ENCODE data around the gene LCE1F. TPM values are rescaled to one million over a fixed set of nuclear protein-coding genes. Genes with fewer than 3 reads are reported as not detected.

The LCE1F gene
- total RNA-seq, 1 experiment from 2014 or later: not detected

GRCh38 chr1:152743371-152744145 is 31.4 kb upstream of the LCE1F start:
- Histone ChIP-seq H3K4me2 (ENCODE audit: low read length) (no peak overlapping the region), H3K9me2 (ENCODE audit: insufficient read depth) (no peaks in the 10 kb centered on the region), H3K4me1 (ENCODE audit: control insufficient read depth in 1 of 2, insufficient read depth in 2 of 2, low read length in 2 of 2) (no peaks in the 10 kb centered on the region), H3K27ac (ENCODE audit: low read depth, low read length) (no peak overlapping the region), H3K9me3 (ENCODE audit: control insufficient read depth in 1 of 2, insufficient read depth in 1 of 2, low read depth in 1 of 2, low read length in 2 of 2) (no peaks in the 10 kb centered on the region), H4K20me1 (ENCODE audit: insufficient read depth) (no peaks in the 10 kb centered on the region), H3K4me3 (replicated peaks in 1 of 2; ENCODE audit: low read depth in 1 of 2, low read length in 2 of 2) (no peak overlapping the region), H3K27me3 (ENCODE audit: insufficient read depth, low read length) (peaks cover 27% of the 10 kb centered on the region), H3K79me2 (ENCODE audit: insufficient read depth, low read length) (no peaks in the 10 kb centered on the region), H3K36me3 (ENCODE audit: control insufficient read depth in 1 of 2, insufficient read depth in 2 of 2, low read length in 2 of 2) (no peaks in the 10 kb centered on the region), H3K9ac (ENCODE audit: low read length) (no peak overlapping the region), H2AFZ (ENCODE audit: low read depth, low read length, poor library complexity, severe bottlenecking) (no peak overlapping the region)
- ChIA-PET RAD21 (ENCODE audit: low non-redundant PET in 1 of 2, low total read pairs in 2 of 2, uncharacterized antibody in 2 of 2, unreplicated experiment in 2 of 2) (no interaction called here), CTCF (no interaction called here), POLR2A (no interaction called here)
- DNase-seq (ENCODE audit: low read depth, low spot score): no peak
- intact Hi-C loops (cut with micrococcal nuclease): no loop called here
- TF ChIP-seq ELF1 (IDR thresholded peaks at IDR 0.05; ENCODE audit: borderline replicate concordance, low read depth) (no peak), SIN3A (IDR thresholded peaks at IDR 0.05; ENCODE audit: low read depth) (no peak), POLR2AphosphoS5 (IDR thresholded peaks at IDR 0.05; ENCODE audit: low read depth, low read length) (no peak), EZH2phosphoT487 (IDR thresholded peaks at IDR 0.05; ENCODE audit: borderline replicate concordance) (no peak)
- BruUV-seq (replicated peaks): no TSS peak
- ATAC-seq: no peak

DNA sequence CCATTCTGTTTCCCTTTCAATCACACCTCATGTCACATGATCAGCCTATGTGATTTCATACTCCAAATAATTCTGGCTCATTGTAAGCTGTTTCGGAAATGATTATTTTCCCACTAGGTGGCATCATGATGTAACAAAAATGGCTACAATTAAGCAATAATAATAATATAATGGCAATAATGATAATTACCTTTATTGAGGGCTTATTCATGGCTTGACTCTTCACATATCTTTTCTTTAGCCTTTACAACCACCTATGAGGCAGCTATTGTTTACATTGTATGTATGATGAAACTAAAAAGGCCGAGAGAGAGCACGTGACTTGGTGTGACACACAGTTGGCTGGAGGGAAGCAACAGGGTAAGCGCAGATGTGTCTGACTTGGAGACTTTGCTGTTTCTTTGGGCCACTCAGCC is 29.6 kb upstream of the LCE1F start:
- Histone ChIP-seq H3K4me3 (replicated peaks in 1 of 2; ENCODE audit: low read depth in 1 of 2, low read length in 2 of 2) (no peak overlapping the region), H3K9me3 (ENCODE audit: control insufficient read depth in 1 of 2, insufficient read depth in 1 of 2, low read depth in 1 of 2, low read length in 2 of 2) (no peaks in the 10 kb centered on the region), H4K20me1 (ENCODE audit: insufficient read depth) (no peaks in the 10 kb centered on the region), H2AFZ (ENCODE audit: low read depth, low read length, poor library complexity, severe bottlenecking) (peak overlapping the region; percentile 63), H3K79me2 (ENCODE audit: insufficient read depth, low read length) (no peaks in the 10 kb centered on the region), H3K4me2 (ENCODE audit: low read length) (no peak overlapping the region), H3K4me1 (ENCODE audit: control insufficient read depth in 1 of 2, insufficient read depth in 2 of 2, low read length in 2 of 2) (no peaks in the 10 kb centered on the region), H3K27ac (ENCODE audit: low read depth, low read length) (no peak overlapping the region), H3K36me3 (ENCODE audit: control insufficient read depth in 1 of 2, insufficient read depth in 2 of 2, low read length in 2 of 2) (no peaks in the 10 kb centered on the region), H3K9me2 (ENCODE audit: insufficient read depth) (no peaks in the 10 kb centered on the region), H3K9ac (ENCODE audit: low read length) (no peak overlapping the region), H3K27me3 (ENCODE audit: insufficient read depth, low read length) (peaks cover 26% of the 10 kb centered on the region)
- RAD21 ChIA-PET (ENCODE audit: low non-redundant PET in 1 of 2, low total read pairs in 2 of 2, uncharacterized antibody in 2 of 2, unreplicated experiment in 2 of 2): no interaction called here
- ATAC-seq: peak; percentile 61; the same call in 1 of the 2 replicates
- DNase-seq (ENCODE audit: low read depth, low spot score): peak; percentile 21
- intact Hi-C loops (cut with micrococcal nuclease): loop anchor here (5.0 kb wide), 1 partner anchor 182 kb away; no protein-coding TSS in a partner anchor
- CTCF ChIA-PET: no interaction called here
- BruUV-seq (replicated peaks): no TSS peak
- POLR2A ChIA-PET: no interaction called here
- no peak for TF ChIP-seq SIN3A (IDR thresholded peaks at IDR 0.05; ENCODE audit: low read depth)
- TF ChIP-seq ZNF274 (IDR thresholded peaks at IDR 0.05; ENCODE audit: low read depth, low read length): no peak
- peak; percentile 59; the same call in 1 of the 2 replicates for TF ChIP-seq CEBPB (IDR thresholded peaks at IDR 0.05; ENCODE audit: low read depth)
- TF ChIP-seq MAX (IDR thresholded peaks at IDR 0.05): 0 out of 2 replicates have a peak, but pooled peaks have one; percentile 12
- no peak for TF ChIP-seq SP1 (IDR thresholded peaks at IDR 0.05; ENCODE audit: low read depth)
- TF ChIP-seq, protein P1, sequence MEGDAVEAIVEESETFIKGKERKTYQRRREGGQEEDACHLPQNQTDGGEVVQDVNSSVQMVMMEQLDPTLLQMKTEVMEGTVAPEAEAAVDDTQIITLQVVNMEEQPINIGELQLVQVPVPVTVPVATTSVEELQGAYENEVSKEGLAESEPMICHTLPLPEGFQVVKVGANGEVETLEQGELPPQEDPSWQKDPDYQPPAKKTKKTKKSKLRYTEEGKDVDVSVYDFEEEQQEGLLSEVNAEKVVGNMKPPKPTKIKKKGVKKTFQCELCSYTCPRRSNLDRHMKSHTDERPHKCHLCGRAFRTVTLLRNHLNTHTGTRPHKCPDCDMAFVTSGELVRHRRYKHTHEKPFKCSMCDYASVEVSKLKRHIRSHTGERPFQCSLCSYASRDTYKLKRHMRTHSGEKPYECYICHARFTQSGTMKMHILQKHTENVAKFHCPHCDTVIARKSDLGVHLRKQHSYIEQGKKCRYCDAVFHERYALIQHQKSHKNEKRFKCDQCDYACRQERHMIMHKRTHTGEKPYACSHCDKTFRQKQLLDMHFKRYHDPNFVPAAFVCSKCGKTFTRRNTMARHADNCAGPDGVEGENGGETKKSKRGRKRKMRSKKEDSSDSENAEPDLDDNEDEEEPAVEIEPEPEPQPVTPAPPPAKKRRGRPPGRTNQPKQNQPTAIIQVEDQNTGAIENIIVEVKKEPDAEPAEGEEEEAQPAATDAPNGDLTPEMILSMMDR (IDR thresholded peaks at IDR 0.05 in 2 of 3, conservative IDR thresholded peaks at IDR 0.05 in 1 of 3; ENCODE audit: borderline replicate concordance in 1 of 3, insufficient read depth in 1 of 3, low read depth in 2 of 3, low read length in 2 of 3): peak; percentile 18 to 42 (median 38); a peak in 4 of 6 replicates
- peak; percentile 47 for TF ChIP-seq RAD21 (IDR thresholded peaks at IDR 0.05; ENCODE audit: low read depth)
- TF ChIP-seq CBX3 (IDR thresholded peaks at IDR 0.05; ENCODE audit: low read depth): no peak
- no peak for TF ChIP-seq ELF1 (IDR thresholded peaks at IDR 0.05; ENCODE audit: borderline replicate concordance, low read depth)
- TF ChIP-seq POLR2A (IDR thresholded peaks at IDR 0.05; ENCODE audit: borderline replicate concordance, extremely low read depth, insufficient read depth, insufficient read length): no peak
- no peak for TF ChIP-seq REST (IDR thresholded peaks at IDR 0.05; ENCODE audit: low read depth)
